MM.1S (cell line): ENCODE measurements around the gene GRAMD1A.

Source experiments
- DNase-seq: peaks from one replicate; pipeline ENCODE4 v3.0.0-alpha.2; 2015
- H2AFZ ChIP-seq: fragments of 300-600 bp; sonication (generic); 2 replicates; pipeline ENCODE4 v1.6.0; 2016; ENCODE audit warnings: antibody characterized with exemption, low read length
- H3F3A ChIP-seq: fragments of 300-600 bp; sonication (generic); 2 replicates; pipeline ENCODE4 v1.6.1; 2016; ENCODE audit warnings: mild to moderate bottlenecking, antibody characterized with exemption, low read length, moderate library complexity, mixed read lengths; ENCODE audit not compliant: insufficient read depth
- H3K27ac ChIP-seq: fragments of 300-600 bp; sonication (generic); 2 replicates; pipeline ENCODE4 v1.5.1; 2016; ENCODE audit warnings: mild to moderate bottlenecking, low read length
- H3K27me3 ChIP-seq: fragments of 300-600 bp; sonication (generic); replicated peaks from 2 replicates; pipeline ENCODE4 v1.6.0; 2016; ENCODE audit warnings: low read length; ENCODE audit not compliant: insufficient read depth
- H3K36me3 ChIP-seq: fragments of 300-600 bp; sonication (generic); replicated peaks from 2 replicates; pipeline ENCODE4 v1.6.1; 2016; ENCODE audit warnings: mild to moderate bottlenecking, low read length, mixed read lengths; ENCODE audit not compliant: insufficient read depth
- H3K4me1 ChIP-seq: fragments of 300-600 bp; sonication (generic); 2 replicates; pipeline ENCODE4 v1.6.1; 2016; ENCODE audit warnings: low read length, mixed read lengths
- H3K4me2 ChIP-seq: fragments of 300-600 bp; sonication (generic); 2 replicates; pipeline ENCODE4 v1.6.0; 2016; ENCODE audit warnings: low read depth, low read length
- H3K4me3 ChIP-seq: fragments of 300-600 bp; sonication (generic); 2 replicates; pipeline ENCODE4 v1.5.1; 2016; ENCODE audit warnings: low read length, mixed read lengths
- H3K79me2 ChIP-seq: fragments of 300-600 bp; sonication (generic); 2 replicates; pipeline ENCODE4 v1.6.1; 2016; ENCODE audit warnings: mixed run types, low read length, mixed read lengths
- H3K9ac ChIP-seq: fragments of 300-600 bp; sonication (generic); 2 replicates; pipeline ENCODE4 v1.6.1; 2016; ENCODE audit warnings: low read length, mixed read lengths
- H3K9me2 ChIP-seq: fragments of 300-600 bp; sonication (generic); replicated peaks from 2 replicates; pipeline ENCODE4 v1.6.1; 2016; ENCODE audit warnings: mild to moderate bottlenecking, low read length, mixed read lengths; ENCODE audit not compliant: insufficient read depth
- H3K9me3 ChIP-seq: fragments of 300-600 bp; sonication (generic); replicated peaks from 2 replicates; pipeline ENCODE4 v1.6.1; 2016; ENCODE audit warnings: mild to moderate bottlenecking, low read length, mixed read lengths; ENCODE audit not compliant: insufficient read depth
- H4K20me1 ChIP-seq: fragments of 300-600 bp; sonication (generic); 2 replicates; pipeline ENCODE4 v1.6.1; 2016; ENCODE audit warnings: mild to moderate bottlenecking, low read length, moderate library complexity, mixed read lengths; ENCODE audit not compliant: insufficient read depth
- CTCF ChIP-seq: fragments of 300-600 bp; sonication (generic); IDR thresholded peaks from 2 replicates; pipeline ENCODE4 v1.5.1; 2016; ENCODE audit warnings: antibody characterized with exemption, low read length, mixed read lengths
- EZH2 ChIP-seq: fragments of 300-600 bp; sonication (generic); optimal IDR thresholded peaks from 2 replicates; pipeline ENCODE3; 2017; ENCODE audit warnings: low read depth, mild to moderate bottlenecking, antibody characterized with exemption, low read length, mixed read lengths
- EZH2phosphoT487 ChIP-seq: fragments of 300-600 bp; sonication (generic); IDR thresholded peaks from 2 replicates; pipeline ENCODE4 v1.6.1; 2018; ENCODE audit warnings: antibody characterized with exemption, low read length

The GRAMD1A gene

DNA sequence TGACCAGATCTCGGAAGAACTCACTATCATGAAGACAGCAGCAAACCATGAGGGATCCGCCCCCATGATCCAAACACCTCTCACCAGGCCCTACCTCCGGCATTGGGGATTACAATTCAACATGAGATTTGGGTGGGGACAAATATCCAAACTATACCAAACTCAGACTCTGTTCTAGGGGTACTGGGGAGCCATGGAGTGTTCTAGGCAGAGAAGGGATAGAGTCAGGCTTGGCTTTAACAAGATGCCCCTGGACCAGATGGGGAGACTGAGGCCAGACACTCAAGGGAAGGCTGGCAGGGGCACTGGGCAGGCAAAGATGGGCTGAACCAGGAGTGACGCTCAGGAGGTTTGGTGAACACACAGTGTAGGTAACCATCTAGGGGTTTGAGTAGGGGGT, 18.3 kb downstream of the GRAMD1A start:
- no peak overlapping the region for H3K4me3 ChIP-seq
- no peaks in the 10 kb centered on the region for H3F3A ChIP-seq
- no peaks in the 10 kb centered on the region for H3K36me3 ChIP-seq
- no peaks in the 10 kb centered on the region for H3K9me3 ChIP-seq
- H3K4me2 ChIP-seq, result no peak overlapping the region
- TF ChIP-seq EZH2 (no peak), EZH2phosphoT487 (no peak), CTCF (no peak)
- no peak overlapping the region for H3K9ac ChIP-seq
- H3K27ac ChIP-seq, result no peak overlapping the region
- H3K9me2 ChIP-seq, result no peaks in the 10 kb centered on the region
- H3K4me1 ChIP-seq, result no peaks in the 10 kb centered on the region
- no peak for DNase-seq
- no peaks in the 10 kb centered on the region for H3K79me2 ChIP-seq
- H3K27me3 ChIP-seq, result no peaks in the 10 kb centered on the region
- H2AFZ ChIP-seq, result no peak overlapping the region
- no peaks in the 10 kb centered on the region for H4K20me1 ChIP-seq

GRCh38 chr19:35019144-35019543, 19.0 kb downstream of the GRAMD1A start:
- H3K79me2 ChIP-seq, result no peaks in the 10 kb centered on the region
- H2AFZ ChIP-seq, result no peak overlapping the region
- H4K20me1 ChIP-seq, result no peaks in the 10 kb centered on the region
- no peaks in the 10 kb centered on the region for H3K27me3 ChIP-seq
- H3K9me2 ChIP-seq, result no peaks in the 10 kb centered on the region
- TF ChIP-seq CTCF, result no peak
- TF ChIP-seq EZH2, result no peak
- no peak for TF ChIP-seq EZH2phosphoT487
- H3F3A ChIP-seq, result no peaks in the 10 kb centered on the region
- no peak overlapping the region for H3K4me3 ChIP-seq
- no peak for DNase-seq
- no peaks in the 10 kb centered on the region for H3K9me3 ChIP-seq
- H3K4me1 ChIP-seq, result no peaks in the 10 kb centered on the region
- H3K36me3 ChIP-seq, result no peaks in the 10 kb centered on the region
- H3K4me2 ChIP-seq, result no peak overlapping the region
- no peak overlapping the region for H3K9ac ChIP-seq
- H3K27ac ChIP-seq, result no peak overlapping the region

GRCh38 chr19:35021016-35021415, 20.9 kb downstream of the GRAMD1A start:
- Histone ChIP-seq H3K9ac (no peak overlapping the region), H3K27me3 (no peaks in the 10 kb centered on the region), H3K4me1 (no peaks in the 10 kb centered on the region), H3K27ac (no peak overlapping the region), H3K79me2 (no peaks in the 10 kb centered on the region), H3K4me2 (no peak overlapping the region), H3K9me3 (no peaks in the 10 kb centered on the region), H3K4me3 (no peak overlapping the region), H3K9me2 (no peaks in the 10 kb centered on the region), H4K20me1 (no peaks in the 10 kb centered on the region), H3F3A (no peaks in the 10 kb centered on the region), H2AFZ (no peak overlapping the region), H3K36me3 (no peaks in the 10 kb centered on the region)
- TF ChIP-seq CTCF (no peak), EZH2phosphoT487 (no peak), EZH2 (no peak)
- DNase-seq, result no peak
